Sigmoid colon (tissue), 7 donors: ENCODE measurements around the gene MXD3. TPM values are rescaled to one million over a fixed set of nuclear protein-coding genes. Genes with fewer than 3 reads are reported as not detected.
A peak's percentile ranks its signal among the peaks of the same experiment; 100 is the strongest.

Experiments used
- DNase-seq: peaks from one replicate; pipeline ENCODE4 v3.0.0-alpha.2; 2019
- H3K27ac ChIP-seq, 4 donors: fragments of 200-600 bp; sonication (generic); one replicate each; pipeline ENCODE4 v1.5.1; 2016 to 2019; ENCODE audit warnings: mild to moderate bottlenecking in 1 of 4
- H3K27me3 ChIP-seq, 3 donors: fragments of 200-600 bp; sonication (generic); one replicate each; pipeline ENCODE4 v1.5.1; 2019; ENCODE audit warnings: mild to moderate bottlenecking in 1 of 3
- H3K36me3 ChIP-seq, 4 donors: fragments of 200-600 bp; sonication (generic); one replicate each; pipeline ENCODE4 v1.5.1; 2016 to 2019
- H3K4me1 ChIP-seq, 4 donors: fragments of 200-600 bp; sonication (generic); one replicate each; pipeline ENCODE4 v1.5.1; 2017 to 2019
- H3K4me3 ChIP-seq, 4 donors: fragments of 200-600 bp; sonication (generic); one replicate each; pipeline ENCODE4 v1.5.1; 2017 to 2019; ENCODE audit warnings: mild to moderate bottlenecking in 2 of 4, moderate library complexity in 1 of 4
- H3K9me3 ChIP-seq, 4 donors: fragments of 200-600 bp in 3 of 4; sonication (generic) in 3 of 4; one replicate each; pipeline versions ENCODE4 v1.5.1 to v1.6.1; 2013 to 2019
- CTCF ChIP-seq, 4 experiments: fragments of 450-650 bp in 3 of 4; fragments of 200-600 bp in 1 of 4; IDR thresholded peaks; one replicate each; pipeline ENCODE4 v1.5.1; 2016 to 2019; ENCODE audit warnings: antibody characterized with exemption in 4 of 4, mild to moderate bottlenecking in 3 of 4, moderate library complexity in 2 of 4
- EP300 ChIP-seq, 4 donors: sonication (generic); formaldehyde crosslinking; IDR thresholded peaks; one replicate each; pipeline ENCODE4 v1.6.1; 2017; ENCODE audit warnings: antibody characterized with exemption in 4 of 4
- POLR2A ChIP-seq, 2 donors: fragments of 450-650 bp; IDR thresholded peaks; one replicate each; pipeline ENCODE4 v1.6.1; 2016; ENCODE audit warnings: antibody characterized with exemption in 2 of 2, mild to moderate bottlenecking in 2 of 2, moderate library complexity in 2 of 2
- POLR2AphosphoS5 ChIP-seq, 4 donors: sonication (generic); formaldehyde crosslinking; IDR thresholded peaks; one replicate each; pipeline ENCODE4 v1.6.1; 2017; ENCODE audit warnings: antibody characterized with exemption in 4 of 4
- WGBS, 2 donors: extraction: QIAGEN DNeasy Blood & Tissue Kit; methylation state at CpG; one replicate each; pipeline ENCODE4 v1.1.7; 2013; 5-methylcytosine and 5-hydroxymethylcytosine counted together
- intact Hi-C: fragments of 100-400 bp; cut with DNase I; formaldehyde crosslinking; loops from one replicate; pipeline ENCODE4 v1.15.1; 2023
- polyA plus RNA-seq, 3 donors: library from polyadenylated mRNA; stranded (reverse); fragments of 200-250 nt; gene quantifications; one replicate each; pipeline ENCODE4 v1.2.3, GENCODE V29; 2013
- total RNA-seq, 4 donors: library from RNA; depleted of rRNA; stranded (reverse); fragments of >200 nt; gene quantifications; one replicate each; pipeline ENCODE4 v1.1.0, GENCODE V29; 2016
- donor health status: healthy with polysubstance abuse.
- donor health status: Bipolar disorder and iron deficiency.
- donor health status: healthy.

The MXD3 gene
- total and polyA plus RNA-seq, 7 donors = 2.1 to 23.8 (median 8.2) TPM

GRCh38 chr5:177310332-177310731, 1.4 kb downstream of the MXD3 start:
- no peak overlapping the region for H3K4me3 ChIP-seq
- H3K4me1 ChIP-seq = peaks cover 0 to 38% (median 26%) of the 10 kb centered on the region in 4 donors
- WGBS, 2 donors = 91 to 93% methylated on average over 13 of the region's 13 CpGs
- H3K36me3 ChIP-seq = peaks cover 0 to 23% (median 14%) of the 10 kb centered on the region in 4 donors
- no peaks in the 10 kb centered on the region for H3K27me3 ChIP-seq
- TF ChIP-seq POLR2AphosphoS5 (IDR thresholded peaks at IDR 0.05) = no peak
- TF ChIP-seq CTCF (IDR thresholded peaks at IDR 0.05) = no peak
- no peak for TF ChIP-seq EP300 (IDR thresholded peaks at IDR 0.05)
- no peak for TF ChIP-seq POLR2A (IDR thresholded peaks at IDR 0.05)
- no peak for DNase-seq
- no peaks in the 10 kb centered on the region for H3K9me3 ChIP-seq
- H3K27ac ChIP-seq = no peak overlapping the region
- intact Hi-C loops = loop anchor here (5.0 to 10.0 kb wide), 3 partner anchors 57 to 204 kb away; partner anchors contain the start of gene DDX41

- no peaks in the 10 kb centered on the region for H3K9me3 ChIP-seq
- peaks cover 0 to 27% (median 14%) of the 10 kb centered on the region in 4 donors for H3K36me3 ChIP-seq
- 60 to 71% methylated on average over 10 of the region's 10 CpGs for WGBS, 2 donors
- no peak overlapping the region for H3K27ac ChIP-seq
- intact Hi-C loops = loop anchor here (5.0 to 10.0 kb wide), 3 partner anchors 58 to 205 kb away; partner anchors contain the start of gene DDX41
- peaks cover 0 to 46% (median 34%) of the 10 kb centered on the region in 4 donors for H3K4me1 ChIP-seq
- no peak overlapping the region for H3K4me3 ChIP-seq
- TF ChIP-seq POLR2A (IDR thresholded peaks at IDR 0.05) = no peak
- peak; percentile 40 to 79 (median 59) for TF ChIP-seq CTCF (IDR thresholded peaks at IDR 0.05)
- peak; percentile 83 for DNase-seq
- H3K27me3 ChIP-seq = no peaks in the 10 kb centered on the region
Observed at GRCh38 chr5:177309351-177310191, 2.1 kb downstream of the MXD3 start.

GRCh38 chr5:177308740-177309139, 3.0 kb downstream of the MXD3 start:
- Histone ChIP-seq H3K27ac (no peak overlapping the region), H3K4me3 (no peak overlapping the region), H3K9me3 (no peaks in the 10 kb centered on the region), H3K27me3 (no peaks in the 10 kb centered on the region), H3K36me3 (peaks cover 0 to 27% (median 14%) of the 10 kb centered on the region in 4 donors), H3K4me1 (peaks cover 0 to 53% (median 40%) of the 10 kb centered on the region in 4 donors)
- 91 to 94% methylated on average over 11 of the region's 11 CpGs for WGBS, 2 donors
- no peak for TF ChIP-seq EP300 (IDR thresholded peaks at IDR 0.05)
- no peak for TF ChIP-seq POLR2AphosphoS5 (IDR thresholded peaks at IDR 0.05)
- no peak for TF ChIP-seq POLR2A (IDR thresholded peaks at IDR 0.05)
- no peak for TF ChIP-seq CTCF (IDR thresholded peaks at IDR 0.05)
- DNase-seq = no peak
- intact Hi-C loops = no loop called here

- WGBS, 2 donors = 85 to 88% methylated on average over 43 of the region's 43 CpGs
Observed at GRCh38 chr5:177307544-177308363, 3.9 kb downstream of the MXD3 start.

More at GRCh38 chr5:177307544-177308363, 3.9 kb downstream of the MXD3 start:
- no peak for TF ChIP-seq CTCF (IDR thresholded peaks at IDR 0.05)
- no peak for TF ChIP-seq POLR2AphosphoS5 (IDR thresholded peaks at IDR 0.05)
- Histone ChIP-seq H3K4me1 (peaks cover 0 to 52% (median 41%) of the 10 kb centered on the region in 4 donors), H3K36me3 (peaks cover 0 to 27% (median 14%) of the 10 kb centered on the region in 4 donors), H3K27me3 (no peaks in the 10 kb centered on the region), H3K4me3 (no peak overlapping the region), H3K9me3 (no peaks in the 10 kb centered on the region), H3K27ac (no peak overlapping the region)
- DNase-seq = no peak
- intact Hi-C loops = no loop called here
